Liver (tissue), 9 donors: Measurements from ENCODE around the gene GLDN. TPM values are rescaled to one million over a fixed set of nuclear protein-coding genes. Genes with fewer than 3 reads are reported as not detected.

Experiments used
- DNase-seq: peaks from one replicate; pipeline ENCODE4 v3.0.0-alpha.2; 2017; ENCODE audit warnings: low spot score
- H3K27ac ChIP-seq, 2 donors: one replicate each; pipeline ENCODE4 v1.7.0; 2013; ENCODE audit warnings: inconsistent platforms in 2 of 2, low read length in 2 of 2, control low read depth in 1 of 2, low read depth in 1 of 2, mild to moderate bottlenecking in 1 of 2
- H3K27me3 ChIP-seq, 4 donors: one replicate each; pipeline versions ENCODE4 v1.6.1 to v1.7.0; 2013; ENCODE audit warnings: low read length in 3 of 4, inconsistent platforms in 1 of 4, mild to moderate bottlenecking in 1 of 4, moderate library complexity in 1 of 4; ENCODE audit not compliant: control insufficient read depth in 4 of 4, insufficient read depth in 4 of 4
- H3K36me3 ChIP-seq, 4 donors: one replicate each; pipeline versions ENCODE4 v1.6.1 to v1.7.0; 2013; ENCODE audit warnings: low read length in 3 of 4, mild to moderate bottlenecking in 3 of 4, low read depth in 1 of 4, moderate library complexity in 1 of 4; ENCODE audit not compliant: control insufficient read depth in 4 of 4, insufficient read depth in 3 of 4
- H3K4me1 ChIP-seq, 4 donors: one replicate each; pipeline versions ENCODE4 v1.6.1 to v1.7.0; 2013; ENCODE audit warnings: low read length in 3 of 4, mild to moderate bottlenecking in 3 of 4, moderate library complexity in 1 of 4; ENCODE audit not compliant: control insufficient read depth in 4 of 4, insufficient read depth in 4 of 4
- H3K4me3 ChIP-seq, 3 donors: one replicate each; pipeline versions ENCODE4 v1.6.1 to v1.7.0; 2013; ENCODE audit warnings: low read length in 3 of 3, control low read depth in 1 of 3, low read depth in 1 of 3, mild to moderate bottlenecking in 1 of 3
- H3K9ac ChIP-seq, 2 donors: one replicate each; pipeline ENCODE4 v1.7.0; 2013; ENCODE audit warnings: low read length in 2 of 2, mild to moderate bottlenecking in 2 of 2, moderate library complexity in 2 of 2, control low read depth in 1 of 2, low read depth in 1 of 2
- H3K9me3 ChIP-seq, 4 donors: one replicate each; pipeline versions ENCODE4 v1.6.1 to v1.7.0; 2013; ENCODE audit warnings: low read length in 3 of 4; ENCODE audit not compliant: control insufficient read depth in 4 of 4
- CTCF ChIP-seq: fragments of 150-350 bp; IDR thresholded peaks from 2 replicates; pipeline ENCODE4 v1.5.1; 2017; ENCODE audit warnings: improper control_type of control experiment, low read depth, low read length; ENCODE audit not compliant: missing input control
- EGR1 ChIP-seq, 2 donors: IDR thresholded peaks; 2 replicates each; pipeline ENCODE4 v1.6.1; 2016 to 2018; ENCODE audit warnings: antibody characterized with exemption in 2 of 2, low read depth in 2 of 2
- FOXA1 ChIP-seq: IDR thresholded peaks from 2 replicates; pipeline ENCODE4 v1.6.1; 2016; ENCODE audit warnings: antibody characterized with exemption
- FOXA2 ChIP-seq: IDR thresholded peaks from 2 replicates; pipeline ENCODE4 v1.6.1; 2016; ENCODE audit warnings: antibody characterized with exemption
- HNF4A ChIP-seq, 2 donors: conservative IDR thresholded peaks; 2 replicates each; pipeline ENCODE4 v1.6.1; 2016; ENCODE audit warnings: antibody characterized with exemption in 2 of 2, mild to moderate bottlenecking in 2 of 2
- HNF4G ChIP-seq: IDR thresholded peaks from 2 replicates; pipeline ENCODE4 v1.6.1; 2016; ENCODE audit warnings: antibody characterized with exemption
- JUND ChIP-seq, 2 donors: IDR thresholded peaks; 2 replicates each; pipeline ENCODE4 v1.6.1; 2016; ENCODE audit warnings: antibody characterized with exemption in 2 of 2
- MAX ChIP-seq: IDR thresholded peaks from 2 replicates; pipeline ENCODE4 v1.6.1; 2016; ENCODE audit warnings: antibody characterized with exemption
- NR2F2 ChIP-seq: IDR thresholded peaks from 2 replicates; pipeline ENCODE4 v1.6.1; 2016; ENCODE audit warnings: antibody characterized with exemption
- RAD21 ChIP-seq, 2 donors: IDR thresholded peaks; 2 replicates each; pipeline ENCODE4 v1.6.1; 2016; ENCODE audit warnings: antibody characterized with exemption in 2 of 2, mild to moderate bottlenecking in 2 of 2
- REST ChIP-seq: IDR thresholded peaks from 2 replicates; pipeline ENCODE4 v1.6.1; 2016; ENCODE audit warnings: antibody characterized with exemption, mild to moderate bottlenecking
- SP1 ChIP-seq: IDR thresholded peaks from 2 replicates; pipeline ENCODE4 v1.6.1; 2018; ENCODE audit warnings: antibody characterized with exemption, mild to moderate bottlenecking
- YY1 ChIP-seq: IDR thresholded peaks from 2 replicates; pipeline ENCODE4 v1.6.1; 2016; ENCODE audit warnings: antibody characterized with exemption, mild to moderate bottlenecking
- ZBTB33 ChIP-seq: IDR thresholded peaks from 2 replicates; pipeline ENCODE4 v1.6.1; 2016; ENCODE audit warnings: antibody characterized with exemption
- WGBS: extraction: QIAGEN DNeasy Blood & Tissue Kit; methylation state at CpG from one replicate; pipeline ENCODE4 v1.1.7; 2013; 5-methylcytosine and 5-hydroxymethylcytosine counted together
- polyA plus RNA-seq, 2 donors: library from polyadenylated mRNA; stranded (reverse) in 1 of 2; unstranded in 1 of 2; fragments of 200-250 nt in 1 of 2; fragments of >200 nt in 1 of 2; fragmentation: Nextera tagmentation in 1 of 2; extraction: Ambion mirVana in 1 of 2; gene quantifications; one replicate each; pipeline versions ENCODE4 v1.2.1 to v1.2.3, GENCODE V29; 2013 to 2015
- total RNA-seq, 2 donors: library from RNA; depleted of rRNA; stranded (reverse); fragments of >200 nt; gene quantifications; one replicate each; pipeline ENCODE4 v1.2.3, GENCODE V29; 2014
- donor health status: healthy.
- donor health status: healthy.
- donor health status: healthy.
- donor health status: healthy.
- donor health status: healthy.

The GLDN gene
- total and polyA plus RNA-seq, 4 donors = 0.15 to 1.4 (median 0.33) TPM

GRCh38 chr15:51367322-51367976, 26.0 kb downstream of the GLDN start (continued):
- no peak for TF ChIP-seq EGR1 (IDR thresholded peaks at IDR 0.05; ENCODE audit: low read depth in 2 of 2)
- TF ChIP-seq JUND (IDR thresholded peaks at IDR 0.05) = no peak
- TF ChIP-seq MAX = no peak
- TF ChIP-seq RAD21 (IDR thresholded peaks at IDR 0.05) = no peak
- no peak for TF ChIP-seq FOXA1
- no peak for TF ChIP-seq NR2F2

GRCh38 chr15:51368307-51368706, 26.9 kb downstream of the GLDN start:
- no peaks in the 10 kb centered on the region for H3K4me1 ChIP-seq
- H3K4me3 ChIP-seq = no peak overlapping the region
- peaks cover 0 to 3% (median 0%) of the 10 kb centered on the region in 4 donors for H3K27me3 ChIP-seq
- H3K36me3 ChIP-seq = no peaks in the 10 kb centered on the region
- no peak for DNase-seq
- no peak overlapping the region for H3K27ac ChIP-seq
- no peak overlapping the region for H3K9ac ChIP-seq
- TF ChIP-seq SP1 = no peak
- no peak for TF ChIP-seq EGR1 (IDR thresholded peaks at IDR 0.05; ENCODE audit: low read depth in 2 of 2)
- no peak for TF ChIP-seq HNF4G
- TF ChIP-seq HNF4A (conservative IDR thresholded peaks at IDR 0.05) = no peak
- no peak for TF ChIP-seq MAX
- TF ChIP-seq RAD21 (IDR thresholded peaks at IDR 0.05) = no peak
- TF ChIP-seq YY1 = no peak
- TF ChIP-seq REST = no peak
- TF ChIP-seq ZBTB33 = no peak
- no peak for TF ChIP-seq FOXA1
- no peak for TF ChIP-seq CTCF
- no peak for TF ChIP-seq JUND (IDR thresholded peaks at IDR 0.05)
- TF ChIP-seq FOXA2 = no peak
- WGBS = 89% methylated on average over 6 of the region's 6 CpGs
- H3K9me3 ChIP-seq = no peaks in the 10 kb centered on the region
